Ishikawa (cell line): Measurements from ENCODE around the gene MKRN3.

ENCODE experiments used
- CEBPB ChIP-seq: IDR thresholded peaks from 2 replicates; pipeline ENCODE4 v1.6.1; 2012
- CREB1 ChIP-seq: IDR thresholded peaks from 2 replicates; pipeline ENCODE4 v1.6.1; 2012; ENCODE audit warnings: low read depth
- EGR1 ChIP-seq: IDR thresholded peaks from 2 replicates; pipeline ENCODE4 v1.6.1; 2012
- EP300 ChIP-seq: IDR thresholded peaks from 2 replicates; pipeline ENCODE4 v1.6.1; 2012; ENCODE audit warnings: borderline replicate concordance
- FOXM1 ChIP-seq: IDR thresholded peaks from 2 replicates; pipeline ENCODE4 v1.6.1; 2012; ENCODE audit warnings: low read depth, borderline replicate concordance
- NFIC ChIP-seq: IDR thresholded peaks from 2 replicates; pipeline ENCODE4 v1.6.1; 2012
- RAD21 ChIP-seq: IDR thresholded peaks from 2 replicates; pipeline ENCODE4 v1.6.1; 2012; ENCODE audit warnings: low read depth
- TAF1 ChIP-seq: IDR thresholded peaks from 2 replicates; pipeline ENCODE4 v1.6.1; 2012; ENCODE audit warnings: low read depth, mild to moderate bottlenecking
- TCF12 ChIP-seq: IDR thresholded peaks from 2 replicates; pipeline ENCODE4 v1.6.1; 2012; ENCODE audit warnings: low read depth
- TEAD4 ChIP-seq: IDR thresholded peaks from 2 replicates; pipeline ENCODE4 v1.6.1; 2012
- YY1 ChIP-seq: IDR thresholded peaks from 2 replicates; pipeline ENCODE4 v1.6.1; 2012; ENCODE audit warnings: low read depth
- ZBTB7A ChIP-seq: IDR thresholded peaks from 2 replicates; pipeline ENCODE4 v1.6.1; 2012; ENCODE audit warnings: low read depth
- TF ChIP-seq, protein P1 (sequence below): IDR thresholded peaks from 2 replicates; pipeline ENCODE4 v1.6.1; 2012
- TF ChIP-seq, protein P2 (sequence below): IDR thresholded peaks from 2 replicates; pipeline ENCODE4 v1.6.1; 2012
- TF ChIP-seq, protein P3 (sequence below): IDR thresholded peaks from 2 replicates; pipeline ENCODE4 v1.6.1; 2012; ENCODE audit warnings: low read depth, mild to moderate bottlenecking

Gene MKRN3

DNA sequence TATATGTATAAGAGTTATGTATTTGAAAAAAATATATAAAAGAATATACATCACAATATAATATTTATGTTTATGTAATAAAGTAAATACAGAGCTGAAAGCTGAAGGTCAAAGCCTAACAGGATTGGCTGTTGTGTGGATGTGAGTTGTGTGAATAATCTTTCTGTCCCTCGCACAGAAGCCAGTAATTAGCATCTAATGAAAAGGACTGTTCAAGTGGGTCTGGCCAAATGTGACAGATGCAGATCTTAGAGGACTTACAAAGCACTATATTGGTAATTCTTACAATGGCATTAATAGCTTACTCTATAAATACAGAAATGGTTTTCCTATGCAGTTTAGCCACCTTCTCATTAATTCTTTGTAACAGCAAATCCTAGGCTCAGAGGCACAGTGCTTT lies 2.4 kb downstream of the MKRN3 start:
- TF ChIP-seq NFIC: no peak

DNA sequence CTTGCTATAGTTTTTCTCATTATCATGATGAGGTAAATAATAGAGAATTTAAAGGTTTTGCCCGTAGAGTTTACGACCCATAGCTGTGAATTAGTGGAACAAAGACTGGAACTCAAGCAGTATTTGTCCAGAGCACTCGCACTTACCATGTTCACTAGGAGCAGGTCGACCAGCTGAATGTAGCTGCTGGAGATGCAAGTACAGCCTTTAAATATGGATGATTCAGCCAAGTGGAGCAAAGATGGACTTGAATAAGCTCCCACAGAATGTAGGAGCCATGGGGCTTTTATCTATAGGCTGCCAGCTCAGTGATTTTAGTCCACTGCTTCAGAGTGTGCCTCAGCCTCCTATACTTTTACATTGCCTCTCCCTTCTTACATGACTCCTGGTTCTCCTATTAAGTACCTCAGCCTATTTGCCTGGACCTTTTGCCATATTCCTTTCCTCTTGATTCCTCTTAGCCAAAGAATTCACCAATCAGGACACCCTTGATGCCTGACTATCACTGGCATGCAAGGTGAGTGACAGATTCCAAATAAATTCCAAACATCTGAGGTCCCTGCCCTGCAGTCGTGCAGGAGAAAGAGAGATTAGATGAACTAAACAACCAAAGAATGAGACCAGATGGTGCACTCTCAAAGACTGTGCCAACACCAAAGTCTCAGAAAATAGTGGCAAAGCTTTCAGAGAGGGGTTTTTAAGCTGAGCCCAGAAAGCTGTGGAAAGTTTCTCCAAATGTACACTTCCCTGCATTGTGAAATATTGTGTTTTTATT lies 3.9 kb downstream of the MKRN3 start:
- TF ChIP-seq TCF12 (no peak), CREB1 (no peak), YY1 (no peak), RAD21 (no peak), CEBPB (no peak), EGR1 (no peak), NFIC (no peak)
- TF ChIP-seq, protein P1, sequence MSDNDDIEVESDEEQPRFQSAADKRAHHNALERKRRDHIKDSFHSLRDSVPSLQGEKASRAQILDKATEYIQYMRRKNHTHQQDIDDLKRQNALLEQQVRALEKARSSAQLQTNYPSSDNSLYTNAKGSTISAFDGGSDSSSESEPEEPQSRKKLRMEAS: no peak
- TF ChIP-seq, protein P2, sequence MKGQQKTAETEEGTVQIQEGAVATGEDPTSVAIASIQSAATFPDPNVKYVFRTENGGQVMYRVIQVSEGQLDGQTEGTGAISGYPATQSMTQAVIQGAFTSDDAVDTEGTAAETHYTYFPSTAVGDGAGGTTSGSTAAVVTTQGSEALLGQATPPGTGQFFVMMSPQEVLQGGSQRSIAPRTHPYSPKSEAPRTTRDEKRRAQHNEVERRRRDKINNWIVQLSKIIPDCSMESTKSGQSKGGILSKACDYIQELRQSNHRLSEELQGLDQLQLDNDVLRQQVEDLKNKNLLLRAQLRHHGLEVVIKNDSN: no peak

DNA sequence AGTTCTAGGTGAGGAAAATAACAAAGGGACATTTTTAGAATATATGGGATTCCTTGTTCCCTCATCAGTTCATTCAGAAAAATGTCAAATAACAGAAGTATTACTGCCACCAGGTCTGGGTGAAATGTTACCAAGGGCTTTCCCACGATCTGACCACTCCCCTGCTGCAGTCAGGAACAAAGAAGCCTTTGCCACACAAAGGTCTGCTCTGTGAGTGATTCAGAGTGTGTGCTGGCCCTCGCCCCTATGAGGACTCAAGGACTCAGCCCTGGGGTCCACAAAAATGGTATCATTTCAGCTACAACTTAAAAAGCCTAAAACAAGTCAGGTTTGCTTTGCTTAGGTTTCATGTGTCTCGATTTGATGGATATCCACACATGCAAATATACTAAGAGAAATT lies 5.0 kb downstream of the MKRN3 start:
- TF ChIP-seq EGR1: no peak
- TF ChIP-seq, protein P2: no peak
- no peak for TF ChIP-seq CREB1
- TF ChIP-seq TAF1: no peak
- TF ChIP-seq EP300: no peak
- TF ChIP-seq ZBTB7A: no peak
- no peak for TF ChIP-seq YY1
- TF ChIP-seq, protein P1: no peak
- TF ChIP-seq, protein P3, sequence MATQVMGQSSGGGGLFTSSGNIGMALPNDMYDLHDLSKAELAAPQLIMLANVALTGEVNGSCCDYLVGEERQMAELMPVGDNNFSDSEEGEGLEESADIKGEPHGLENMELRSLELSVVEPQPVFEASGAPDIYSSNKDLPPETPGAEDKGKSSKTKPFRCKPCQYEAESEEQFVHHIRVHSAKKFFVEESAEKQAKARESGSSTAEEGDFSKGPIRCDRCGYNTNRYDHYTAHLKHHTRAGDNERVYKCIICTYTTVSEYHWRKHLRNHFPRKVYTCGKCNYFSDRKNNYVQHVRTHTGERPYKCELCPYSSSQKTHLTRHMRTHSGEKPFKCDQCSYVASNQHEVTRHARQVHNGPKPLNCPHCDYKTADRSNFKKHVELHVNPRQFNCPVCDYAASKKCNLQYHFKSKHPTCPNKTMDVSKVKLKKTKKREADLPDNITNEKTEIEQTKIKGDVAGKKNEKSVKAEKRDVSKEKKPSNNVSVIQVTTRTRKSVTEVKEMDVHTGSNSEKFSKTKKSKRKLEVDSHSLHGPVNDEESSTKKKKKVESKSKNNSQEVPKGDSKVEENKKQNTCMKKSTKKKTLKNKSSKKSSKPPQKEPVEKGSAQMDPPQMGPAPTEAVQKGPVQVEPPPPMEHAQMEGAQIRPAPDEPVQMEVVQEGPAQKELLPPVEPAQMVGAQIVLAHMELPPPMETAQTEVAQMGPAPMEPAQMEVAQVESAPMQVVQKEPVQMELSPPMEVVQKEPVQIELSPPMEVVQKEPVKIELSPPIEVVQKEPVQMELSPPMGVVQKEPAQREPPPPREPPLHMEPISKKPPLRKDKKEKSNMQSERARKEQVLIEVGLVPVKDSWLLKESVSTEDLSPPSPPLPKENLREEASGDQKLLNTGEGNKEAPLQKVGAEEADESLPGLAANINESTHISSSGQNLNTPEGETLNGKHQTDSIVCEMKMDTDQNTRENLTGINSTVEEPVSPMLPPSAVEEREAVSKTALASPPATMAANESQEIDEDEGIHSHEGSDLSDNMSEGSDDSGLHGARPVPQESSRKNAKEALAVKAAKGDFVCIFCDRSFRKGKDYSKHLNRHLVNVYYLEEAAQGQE: no peak
- no peak for TF ChIP-seq FOXM1
- TF ChIP-seq RAD21: no peak
- no peak for TF ChIP-seq CEBPB
- TF ChIP-seq TEAD4: no peak
- TF ChIP-seq NFIC: no peak

DNA sequence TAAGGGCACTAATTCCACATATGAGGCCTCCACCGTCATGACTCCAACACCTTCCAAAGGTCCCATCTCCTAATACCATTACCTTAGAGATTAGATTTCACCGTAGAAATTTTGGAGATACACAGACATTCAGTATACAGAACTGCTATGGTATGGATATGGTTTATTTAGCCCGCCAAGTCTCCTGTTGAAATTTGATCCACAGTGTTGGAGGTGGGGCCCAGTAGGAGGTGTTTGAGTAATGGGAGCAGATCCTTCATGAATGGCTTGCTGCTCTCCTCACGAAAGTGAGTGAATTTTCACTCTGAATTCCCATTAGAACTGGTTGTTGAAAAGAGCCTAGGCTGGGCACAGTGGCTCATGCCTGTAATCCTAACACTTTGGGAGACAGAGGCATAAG lies 7.4 kb downstream of the MKRN3 start:
- TF ChIP-seq EGR1 (no peak), ZBTB7A (no peak), RAD21 (no peak), YY1 (no peak), TCF12 (no peak), CREB1 (no peak), FOXM1 (no peak)
- TF ChIP-seq, protein P2: no peak

DNA sequence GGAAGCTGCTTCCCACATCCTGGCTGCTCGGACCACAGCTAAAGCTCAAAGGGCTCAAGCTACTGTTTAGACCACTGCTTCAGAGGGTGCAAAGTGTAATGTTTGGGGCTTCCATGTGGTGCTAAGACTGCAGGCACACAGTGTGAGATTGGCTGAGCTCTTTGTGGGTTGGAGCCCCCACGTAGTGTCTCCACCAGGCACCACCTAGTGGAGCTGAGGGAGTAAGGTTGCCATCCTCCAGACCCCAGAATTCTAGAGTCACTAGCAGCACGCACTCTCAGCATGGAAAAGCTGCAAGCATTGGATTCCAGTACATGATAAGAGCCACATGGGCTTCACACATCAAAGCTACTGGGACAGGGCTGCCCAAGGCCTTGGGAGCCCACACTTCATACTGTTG lies 9.3 kb downstream of the MKRN3 start:
- TF ChIP-seq ZBTB7A (no peak), TCF12 (no peak)

DNA sequence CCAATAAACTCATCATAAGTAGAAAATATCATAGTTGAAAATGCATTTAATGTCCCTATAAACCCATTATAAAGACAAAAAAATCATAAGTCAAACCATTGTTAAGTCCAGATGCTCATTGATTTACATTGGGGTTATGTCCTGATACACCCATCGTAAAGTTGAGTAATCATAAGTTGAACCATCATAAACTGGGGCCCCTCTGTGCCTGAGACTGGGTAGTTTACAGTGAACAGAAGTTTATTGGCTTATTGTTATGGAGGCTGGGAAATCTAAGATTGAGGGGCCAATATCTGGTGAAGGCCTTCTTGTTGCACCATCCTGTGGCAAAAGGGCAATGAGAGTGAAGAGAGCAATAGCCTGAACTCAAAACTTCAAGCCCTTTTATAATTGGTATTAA lies 10.6 kb downstream of the MKRN3 start:
- no peak for TF ChIP-seq CEBPB
- no peak for TF ChIP-seq NFIC
- no peak for TF ChIP-seq ZBTB7A

DNA sequence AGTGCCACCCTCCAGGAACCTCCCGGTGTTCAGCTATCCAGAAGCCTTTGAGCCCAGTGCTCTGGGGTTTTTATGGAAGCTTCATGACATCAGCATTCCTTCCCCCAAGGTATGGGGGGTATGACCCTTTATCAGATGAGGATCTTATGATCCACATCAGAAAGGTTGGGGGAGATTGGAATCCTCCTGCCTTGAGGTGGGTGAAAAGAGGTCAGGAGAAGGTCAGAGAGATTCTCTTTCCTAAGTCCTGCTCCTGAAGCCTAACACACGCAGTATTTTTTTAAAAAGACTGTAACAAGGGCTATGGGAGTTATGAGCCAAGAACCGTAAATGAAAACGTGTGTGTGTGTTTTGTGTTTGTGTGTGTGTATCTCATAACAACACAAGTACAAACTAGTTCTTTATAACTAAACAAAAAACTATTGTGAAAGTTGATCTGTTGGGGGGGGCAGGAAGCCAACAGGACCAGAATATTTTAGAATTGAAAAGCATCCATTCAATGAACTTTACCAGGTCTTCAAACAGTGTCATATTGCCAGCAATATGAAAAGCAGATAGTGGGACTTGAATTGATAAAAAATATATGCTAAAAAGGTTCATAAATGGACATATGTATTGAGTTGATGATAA lies 13.2 kb downstream of the MKRN3 start:
- TF ChIP-seq FOXM1 (no peak), RAD21 (no peak), NFIC (no peak), CEBPB (no peak), CREB1 (no peak), YY1 (no peak), TAF1 (no peak), EGR1 (no peak), EP300 (no peak), ZBTB7A (no peak)
- TF ChIP-seq, protein P3: no peak
- TF ChIP-seq, protein P1: no peak
- TF ChIP-seq, protein P2: no peak
